OCI-LY1 (cell line): Measurements from ENCODE around the gene MRGPRF.

ENCODE experiments used
- EZH2 ChIP-seq: fragments of 200-600 bp; sonication (generic), shearing (Covaris generic); IDR thresholded peaks from 2 replicates; pipeline ENCODE4 v1.8.0; 2017; ENCODE audit warnings: borderline replicate concordance, mixed run types, mild to moderate bottlenecking, antibody characterized with exemption, low read length, moderate library complexity, mixed read lengths
- TF ChIP-seq, protein P1 (sequence below): fragments of 200-600 bp; sonication (generic), shearing (Covaris generic); IDR thresholded peaks from 2 replicates; pipeline ENCODE4 v1.5.1; 2017; ENCODE audit warnings: mild to moderate bottlenecking, antibody characterized with exemption, low read length, moderate library complexity, mixed read lengths

DNA sequence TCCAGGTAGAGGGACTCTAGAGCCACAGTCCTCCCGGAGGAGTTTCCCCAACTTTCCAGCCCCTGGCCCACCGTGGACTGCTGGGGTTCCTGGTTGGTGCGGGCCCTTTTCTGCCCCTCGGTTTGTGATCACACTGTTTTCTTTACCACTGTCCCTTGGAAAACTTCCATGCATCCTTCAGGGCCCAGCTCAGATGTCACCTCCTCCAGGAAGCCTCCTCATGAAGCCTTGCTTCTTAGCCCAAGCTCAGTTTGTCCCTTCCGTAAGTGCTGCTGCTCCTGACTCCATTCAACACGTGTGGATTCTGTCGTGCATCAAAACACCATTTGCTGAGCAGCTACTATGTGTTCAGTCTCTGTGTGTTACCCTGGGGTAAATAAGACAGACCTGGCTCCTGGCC, 19.8 kb upstream of the MRGPRF start:
- TF ChIP-seq EZH2 = no peak
- TF ChIP-seq, protein P1, sequence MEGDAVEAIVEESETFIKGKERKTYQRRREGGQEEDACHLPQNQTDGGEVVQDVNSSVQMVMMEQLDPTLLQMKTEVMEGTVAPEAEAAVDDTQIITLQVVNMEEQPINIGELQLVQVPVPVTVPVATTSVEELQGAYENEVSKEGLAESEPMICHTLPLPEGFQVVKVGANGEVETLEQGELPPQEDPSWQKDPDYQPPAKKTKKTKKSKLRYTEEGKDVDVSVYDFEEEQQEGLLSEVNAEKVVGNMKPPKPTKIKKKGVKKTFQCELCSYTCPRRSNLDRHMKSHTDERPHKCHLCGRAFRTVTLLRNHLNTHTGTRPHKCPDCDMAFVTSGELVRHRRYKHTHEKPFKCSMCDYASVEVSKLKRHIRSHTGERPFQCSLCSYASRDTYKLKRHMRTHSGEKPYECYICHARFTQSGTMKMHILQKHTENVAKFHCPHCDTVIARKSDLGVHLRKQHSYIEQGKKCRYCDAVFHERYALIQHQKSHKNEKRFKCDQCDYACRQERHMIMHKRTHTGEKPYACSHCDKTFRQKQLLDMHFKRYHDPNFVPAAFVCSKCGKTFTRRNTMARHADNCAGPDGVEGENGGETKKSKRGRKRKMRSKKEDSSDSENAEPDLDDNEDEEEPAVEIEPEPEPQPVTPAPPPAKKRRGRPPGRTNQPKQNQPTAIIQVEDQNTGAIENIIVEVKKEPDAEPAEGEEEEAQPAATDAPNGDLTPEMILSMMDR = no peak
